OCI-LY1 (cell line): ENCODE results near the gene AK3.
A peak's percentile ranks its signal among the peaks of the same experiment; 100 is the strongest.

ENCODE experiments used
- EZH2 ChIP-seq: fragments of 200-600 bp; sonication (generic), shearing (Covaris generic); IDR thresholded peaks from 2 replicates; pipeline ENCODE4 v1.8.0; 2017; ENCODE audit warnings: borderline replicate concordance, mixed run types, mild to moderate bottlenecking, antibody characterized with exemption, low read length, moderate library complexity, mixed read lengths
- TF ChIP-seq, protein P1 (sequence below): fragments of 200-600 bp; sonication (generic), shearing (Covaris generic); IDR thresholded peaks from 2 replicates; pipeline ENCODE4 v1.5.1; 2017; ENCODE audit warnings: mild to moderate bottlenecking, antibody characterized with exemption, low read length, moderate library complexity, mixed read lengths

DNA sequence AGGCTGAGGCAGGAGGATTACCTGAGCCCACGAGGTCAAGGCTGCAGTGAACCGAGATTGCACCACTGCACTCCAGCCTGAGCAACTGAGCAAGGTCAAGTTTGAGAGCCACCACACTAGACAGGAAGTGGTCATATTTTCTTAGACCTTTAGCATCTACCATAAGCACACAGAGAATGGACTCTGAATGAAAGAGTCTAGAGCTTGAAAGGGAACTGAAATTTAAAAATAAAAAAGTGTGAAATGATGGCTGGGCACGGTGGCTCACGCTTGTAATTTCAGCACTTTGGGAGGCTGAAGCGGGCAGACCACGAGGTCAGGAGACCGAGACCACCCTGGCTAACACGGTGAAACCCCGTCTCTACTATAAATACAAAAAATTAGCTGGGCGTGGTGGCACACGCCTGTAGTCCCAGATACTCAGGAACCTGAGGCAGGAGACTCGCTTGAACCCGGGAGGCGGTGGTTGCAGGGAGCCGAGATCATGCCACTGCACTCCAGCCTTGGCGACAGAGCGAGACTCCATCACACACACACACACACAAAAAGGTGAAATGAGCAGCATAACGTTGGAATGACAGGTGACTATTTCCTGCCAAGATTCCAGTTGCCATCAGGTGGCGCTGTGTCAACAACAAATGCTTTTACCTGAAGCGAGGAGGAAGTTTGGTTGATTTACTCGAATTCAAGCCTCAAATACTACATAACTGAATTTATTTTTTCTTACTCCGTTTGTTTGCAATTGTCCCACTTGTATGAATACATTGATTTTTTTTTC is 21.3 kb upstream of the AK3 start:
- no peak for TF ChIP-seq EZH2
- TF ChIP-seq, protein P1, sequence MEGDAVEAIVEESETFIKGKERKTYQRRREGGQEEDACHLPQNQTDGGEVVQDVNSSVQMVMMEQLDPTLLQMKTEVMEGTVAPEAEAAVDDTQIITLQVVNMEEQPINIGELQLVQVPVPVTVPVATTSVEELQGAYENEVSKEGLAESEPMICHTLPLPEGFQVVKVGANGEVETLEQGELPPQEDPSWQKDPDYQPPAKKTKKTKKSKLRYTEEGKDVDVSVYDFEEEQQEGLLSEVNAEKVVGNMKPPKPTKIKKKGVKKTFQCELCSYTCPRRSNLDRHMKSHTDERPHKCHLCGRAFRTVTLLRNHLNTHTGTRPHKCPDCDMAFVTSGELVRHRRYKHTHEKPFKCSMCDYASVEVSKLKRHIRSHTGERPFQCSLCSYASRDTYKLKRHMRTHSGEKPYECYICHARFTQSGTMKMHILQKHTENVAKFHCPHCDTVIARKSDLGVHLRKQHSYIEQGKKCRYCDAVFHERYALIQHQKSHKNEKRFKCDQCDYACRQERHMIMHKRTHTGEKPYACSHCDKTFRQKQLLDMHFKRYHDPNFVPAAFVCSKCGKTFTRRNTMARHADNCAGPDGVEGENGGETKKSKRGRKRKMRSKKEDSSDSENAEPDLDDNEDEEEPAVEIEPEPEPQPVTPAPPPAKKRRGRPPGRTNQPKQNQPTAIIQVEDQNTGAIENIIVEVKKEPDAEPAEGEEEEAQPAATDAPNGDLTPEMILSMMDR: peak; percentile 94
